Brain microvascular endothelial cell (primary cell): ENCODE data around the gene CALN1.

Experiments used
- DNase-seq: peaks from one replicate; pipeline ENCODE4 v3.0.0-alpha.2; 2020
- H3K27ac ChIP-seq: fragments of 250-450 bp; sonication (Bioruptor Pico); 2 replicates; pipeline ENCODE4 v1.5.1; 2020; ENCODE audit warnings: mild to moderate bottlenecking, moderate library complexity
- H3K27me3 ChIP-seq: fragments of 250-450 bp; sonication (Bioruptor Pico); replicated peaks from 2 replicates; pipeline ENCODE4 v1.5.1; 2020; ENCODE audit warnings: mild to moderate bottlenecking
- H3K36me3 ChIP-seq: fragments of 250-450 bp; sonication (Bioruptor Pico); replicated peaks from 2 replicates; pipeline ENCODE4 v1.5.1; 2020; ENCODE audit warnings: mild to moderate bottlenecking
- H3K4me3 ChIP-seq: 2 replicates; pipeline ENCODE4 v1.5.1; 2011; ENCODE audit warnings: low read depth, mild to moderate bottlenecking, control low read depth, low read length, moderate library complexity
- CTCF ChIP-seq: IDR thresholded peaks from 2 replicates; pipeline ENCODE4 v1.5.1; 2011; ENCODE audit warnings: low read depth, mild to moderate bottlenecking, moderate library complexity, low read length, control low read depth, inconsistent platforms; ENCODE audit errors: missing control alignments
- in situ Hi-C: cut with HindIII; loops from 2 replicates; pipeline ENCODE4 v1.10.0; 2017; ENCODE audit warnings: low sequenced_read_pairs, low pct_ligation_motif_present

CALN1 gene

GRCh38 chr7:72244826-72245398, 167.2 kb downstream of the CALN1 start:
- Histone ChIP-seq H3K4me3 (no peak overlapping the region), H3K27ac (no peak overlapping the region), H3K36me3 (no peaks in the 10 kb centered on the region), H3K27me3 (no peaks in the 10 kb centered on the region)
- TF ChIP-seq CTCF: no peak
- no peak for DNase-seq
- in situ Hi-C loops: no loop called here

DNA sequence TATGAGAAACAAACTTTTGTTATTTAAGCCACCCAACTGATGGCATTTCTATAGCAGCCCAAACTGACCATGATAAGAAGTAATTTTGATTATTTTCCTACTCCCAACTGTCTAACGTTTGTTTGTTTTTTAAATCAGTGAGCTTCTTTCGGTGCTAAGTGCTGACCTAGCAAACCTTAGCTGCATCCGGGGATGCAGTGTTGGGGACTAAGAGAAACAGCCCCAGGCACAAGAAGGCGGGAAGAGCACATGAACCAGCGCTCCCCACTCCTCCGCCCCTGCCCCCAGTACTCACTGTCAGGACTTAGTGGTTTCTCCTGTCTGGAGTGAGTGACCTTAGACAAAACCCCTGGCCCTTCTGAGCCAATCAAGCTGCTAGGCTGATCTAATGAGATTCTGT, 168.8 kb downstream of the CALN1 start:
- in situ Hi-C loops: no loop called here
- no peak for TF ChIP-seq CTCF

GRCh38 chr7:72235351-72235750, 176.8 kb downstream of the CALN1 start:
- no peaks in the 10 kb centered on the region for H3K27me3 ChIP-seq
- no peak for DNase-seq
- no peak for TF ChIP-seq CTCF
- no peak overlapping the region for H3K4me3 ChIP-seq
- H3K27ac ChIP-seq: no peak overlapping the region
- no peaks in the 10 kb centered on the region for H3K36me3 ChIP-seq
- in situ Hi-C loops: no loop called here

More for the DNA sequence above, 168.8 kb downstream of the CALN1 start:
- Histone ChIP-seq H3K27ac (no peak overlapping the region), H3K36me3 (no peaks in the 10 kb centered on the region), H3K27me3 (no peaks in the 10 kb centered on the region), H3K4me3 (no peak overlapping the region)
- no peak for DNase-seq

DNA sequence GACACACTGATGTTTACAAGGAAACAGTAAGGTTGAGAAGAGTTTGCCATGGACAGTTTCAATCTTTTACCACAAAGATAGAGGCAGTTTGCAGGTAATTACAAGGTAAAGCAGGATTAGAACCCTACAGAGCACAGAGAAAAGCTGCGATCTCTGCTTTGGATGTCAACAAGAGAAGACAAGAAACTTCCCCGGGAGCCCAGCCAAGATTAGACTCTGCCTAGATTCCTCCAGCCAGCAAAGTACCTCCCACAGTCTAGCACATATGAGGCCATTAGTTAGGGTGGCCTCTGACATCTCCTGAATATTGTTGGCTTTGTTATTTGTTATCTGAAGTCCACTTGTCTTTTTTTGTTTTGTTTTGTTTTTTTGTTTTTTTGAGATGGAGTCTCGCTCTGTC, 178.1 kb downstream of the CALN1 start:
- in situ Hi-C loops: no loop called here
- no peak for TF ChIP-seq CTCF

GRCh38 chr7:72230281-72230680, 181.9 kb downstream of the CALN1 start:
- in situ Hi-C loops: no loop called here
- Histone ChIP-seq H3K4me3 (no peak overlapping the region), H3K27ac (no peak overlapping the region), H3K36me3 (no peaks in the 10 kb centered on the region), H3K27me3 (no peaks in the 10 kb centered on the region)
- no peak for TF ChIP-seq CTCF
- DNase-seq: no peak

More for the DNA sequence above, 178.1 kb downstream of the CALN1 start:
- DNase-seq: no peak
- Histone ChIP-seq H3K27me3 (no peaks in the 10 kb centered on the region), H3K27ac (no peak overlapping the region), H3K36me3 (no peaks in the 10 kb centered on the region), H3K4me3 (no peak overlapping the region)

- no peak for DNase-seq
- H3K27ac ChIP-seq: no peak overlapping the region
- in situ Hi-C loops: no loop called here
- H3K36me3 ChIP-seq: no peaks in the 10 kb centered on the region
- no peak for TF ChIP-seq CTCF
- no peaks in the 10 kb centered on the region for H3K27me3 ChIP-seq
- no peak overlapping the region for H3K4me3 ChIP-seq
Measured at GRCh38 chr7:72223351-72223750, 188.8 kb downstream of the CALN1 start.
